Measurements from ENCODE around the gene PAGE2.

DNA sequence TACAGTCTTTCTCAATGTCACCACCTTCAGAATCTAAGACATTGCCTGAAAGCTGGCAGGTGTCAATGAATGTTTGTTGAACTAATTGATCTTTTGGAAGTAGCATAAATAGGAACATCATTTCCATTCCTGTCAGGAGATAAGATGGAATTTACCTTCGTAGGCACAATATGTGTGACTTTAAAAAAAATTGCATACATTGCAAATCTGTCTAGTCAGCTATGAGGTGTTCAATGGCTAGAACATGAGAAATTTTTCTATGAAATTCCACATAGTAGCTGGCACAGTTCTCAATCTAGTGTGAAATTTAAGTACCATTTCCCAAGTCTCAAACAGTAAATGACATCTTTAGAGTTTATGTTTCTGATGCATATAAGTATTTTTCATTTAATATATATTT is 10.3 kb downstream of the PAGE2 start:
- TF ChIP-seq, protein P1, sequence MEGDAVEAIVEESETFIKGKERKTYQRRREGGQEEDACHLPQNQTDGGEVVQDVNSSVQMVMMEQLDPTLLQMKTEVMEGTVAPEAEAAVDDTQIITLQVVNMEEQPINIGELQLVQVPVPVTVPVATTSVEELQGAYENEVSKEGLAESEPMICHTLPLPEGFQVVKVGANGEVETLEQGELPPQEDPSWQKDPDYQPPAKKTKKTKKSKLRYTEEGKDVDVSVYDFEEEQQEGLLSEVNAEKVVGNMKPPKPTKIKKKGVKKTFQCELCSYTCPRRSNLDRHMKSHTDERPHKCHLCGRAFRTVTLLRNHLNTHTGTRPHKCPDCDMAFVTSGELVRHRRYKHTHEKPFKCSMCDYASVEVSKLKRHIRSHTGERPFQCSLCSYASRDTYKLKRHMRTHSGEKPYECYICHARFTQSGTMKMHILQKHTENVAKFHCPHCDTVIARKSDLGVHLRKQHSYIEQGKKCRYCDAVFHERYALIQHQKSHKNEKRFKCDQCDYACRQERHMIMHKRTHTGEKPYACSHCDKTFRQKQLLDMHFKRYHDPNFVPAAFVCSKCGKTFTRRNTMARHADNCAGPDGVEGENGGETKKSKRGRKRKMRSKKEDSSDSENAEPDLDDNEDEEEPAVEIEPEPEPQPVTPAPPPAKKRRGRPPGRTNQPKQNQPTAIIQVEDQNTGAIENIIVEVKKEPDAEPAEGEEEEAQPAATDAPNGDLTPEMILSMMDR (conservative IDR thresholded peaks at IDR 0.05): no peak
- no peak for TF ChIP-seq ZFX (IDR thresholded peaks at IDR 0.05)

All from C4-2B (cell line).